GM12873 (cell line): ENCODE results near the gene CBFA2T2.
A peak's percentile ranks its signal among the peaks of the same experiment; 100 is the strongest.

Experiments
- TF ChIP-seq, protein P1 (sequence below): IDR thresholded peaks from 2 replicates; pipeline ENCODE4 v1.5.1; 2012; ENCODE audit warnings: low read depth, mild to moderate bottlenecking, moderate library complexity, low read length, control low read depth; ENCODE audit not compliant: insufficient read depth; ENCODE audit errors: missing control alignments

Gene CBFA2T2

GRCh38 chr20:33490023-33490933 is at the start of gene CBFA2T2:
TSS of gene CBFA2T2 (plus strand) at chr20:33490096. CDS start at chr20:33490268, 172 bp downstream.
- TF ChIP-seq, protein P1, sequence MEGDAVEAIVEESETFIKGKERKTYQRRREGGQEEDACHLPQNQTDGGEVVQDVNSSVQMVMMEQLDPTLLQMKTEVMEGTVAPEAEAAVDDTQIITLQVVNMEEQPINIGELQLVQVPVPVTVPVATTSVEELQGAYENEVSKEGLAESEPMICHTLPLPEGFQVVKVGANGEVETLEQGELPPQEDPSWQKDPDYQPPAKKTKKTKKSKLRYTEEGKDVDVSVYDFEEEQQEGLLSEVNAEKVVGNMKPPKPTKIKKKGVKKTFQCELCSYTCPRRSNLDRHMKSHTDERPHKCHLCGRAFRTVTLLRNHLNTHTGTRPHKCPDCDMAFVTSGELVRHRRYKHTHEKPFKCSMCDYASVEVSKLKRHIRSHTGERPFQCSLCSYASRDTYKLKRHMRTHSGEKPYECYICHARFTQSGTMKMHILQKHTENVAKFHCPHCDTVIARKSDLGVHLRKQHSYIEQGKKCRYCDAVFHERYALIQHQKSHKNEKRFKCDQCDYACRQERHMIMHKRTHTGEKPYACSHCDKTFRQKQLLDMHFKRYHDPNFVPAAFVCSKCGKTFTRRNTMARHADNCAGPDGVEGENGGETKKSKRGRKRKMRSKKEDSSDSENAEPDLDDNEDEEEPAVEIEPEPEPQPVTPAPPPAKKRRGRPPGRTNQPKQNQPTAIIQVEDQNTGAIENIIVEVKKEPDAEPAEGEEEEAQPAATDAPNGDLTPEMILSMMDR, result no peak

DNA sequence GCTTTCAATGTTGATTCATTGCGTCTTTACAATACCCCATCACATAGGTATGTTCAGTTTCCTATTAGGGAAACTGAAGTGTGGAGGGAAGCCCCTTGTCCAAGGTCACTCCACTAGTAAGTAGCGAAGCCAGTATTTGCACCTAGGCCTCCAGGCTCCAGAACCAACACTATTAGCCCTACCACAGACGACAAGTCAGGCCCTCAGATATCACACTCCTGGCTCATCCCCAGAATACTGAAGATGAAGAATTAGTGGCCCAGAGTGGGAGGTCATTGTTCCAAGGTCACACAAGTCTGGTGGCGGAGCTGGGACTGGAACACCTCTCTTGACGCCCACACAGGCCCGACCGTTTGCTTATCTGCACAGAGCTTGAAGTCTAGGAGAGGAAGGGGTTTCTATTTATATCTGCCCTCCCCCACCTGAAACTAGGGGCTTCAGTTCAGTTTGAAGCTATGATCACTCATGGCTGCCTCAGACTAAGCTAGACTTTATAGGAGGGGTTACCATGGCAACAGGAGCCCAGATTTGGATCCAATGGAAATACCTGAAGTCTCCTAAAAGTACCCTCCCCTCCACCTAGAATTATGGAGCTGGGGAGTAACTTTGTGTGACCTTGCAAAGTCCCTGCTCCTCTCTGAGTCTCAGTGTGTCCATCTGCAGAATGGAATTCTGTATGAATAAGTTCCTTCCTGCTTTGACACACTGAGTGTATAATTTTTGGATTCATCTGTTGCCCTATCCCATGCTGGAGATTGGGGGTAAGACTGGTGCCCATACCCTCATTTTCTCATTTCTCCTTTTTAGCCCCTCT is 48.5 kb upstream of the CBFA2T2 start:
- TF ChIP-seq, protein P1, result no peak

- TF ChIP-seq, protein P1, result no peak
Measured at GRCh38 chr20:33442136-33443005, 47.5 kb upstream of the CBFA2T2 start.

DNA sequence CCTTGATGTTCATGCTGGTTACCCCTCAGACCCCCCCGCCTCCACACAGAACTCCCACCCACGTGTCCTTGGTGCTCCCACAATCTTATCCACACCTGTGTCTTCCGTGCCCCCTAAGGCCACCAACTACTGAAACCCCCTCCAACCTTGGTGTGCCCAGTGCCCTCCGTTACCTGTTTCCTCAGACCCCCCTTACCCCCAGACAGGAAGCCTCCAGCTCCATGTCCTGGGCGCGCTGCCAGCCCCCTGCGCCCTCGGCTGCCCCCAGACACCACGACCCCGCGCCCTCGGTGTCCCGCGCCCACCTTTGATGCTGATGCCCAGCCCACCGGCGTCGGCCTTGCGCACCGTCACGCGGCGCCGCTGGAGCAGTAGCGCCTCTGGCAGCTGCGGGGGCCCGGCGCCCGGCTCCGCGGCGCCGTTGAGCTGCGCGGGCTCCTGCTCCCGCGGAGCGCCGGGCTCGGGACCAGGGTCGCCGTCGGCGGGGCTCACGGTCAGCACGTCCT is 46.8 kb upstream of the CBFA2T2 start:
- TF ChIP-seq, protein P1, result no peak

- TF ChIP-seq, protein P1, result no peak
Measured at GRCh38 chr20:33443512-33444239, 46.2 kb upstream of the CBFA2T2 start, which contains the start of gene SNTA1. TSS of gene SNTA1 (minus strand) at chr20:33443763. CDS start at chr20:33443620, 143 bp downstream.

DNA sequence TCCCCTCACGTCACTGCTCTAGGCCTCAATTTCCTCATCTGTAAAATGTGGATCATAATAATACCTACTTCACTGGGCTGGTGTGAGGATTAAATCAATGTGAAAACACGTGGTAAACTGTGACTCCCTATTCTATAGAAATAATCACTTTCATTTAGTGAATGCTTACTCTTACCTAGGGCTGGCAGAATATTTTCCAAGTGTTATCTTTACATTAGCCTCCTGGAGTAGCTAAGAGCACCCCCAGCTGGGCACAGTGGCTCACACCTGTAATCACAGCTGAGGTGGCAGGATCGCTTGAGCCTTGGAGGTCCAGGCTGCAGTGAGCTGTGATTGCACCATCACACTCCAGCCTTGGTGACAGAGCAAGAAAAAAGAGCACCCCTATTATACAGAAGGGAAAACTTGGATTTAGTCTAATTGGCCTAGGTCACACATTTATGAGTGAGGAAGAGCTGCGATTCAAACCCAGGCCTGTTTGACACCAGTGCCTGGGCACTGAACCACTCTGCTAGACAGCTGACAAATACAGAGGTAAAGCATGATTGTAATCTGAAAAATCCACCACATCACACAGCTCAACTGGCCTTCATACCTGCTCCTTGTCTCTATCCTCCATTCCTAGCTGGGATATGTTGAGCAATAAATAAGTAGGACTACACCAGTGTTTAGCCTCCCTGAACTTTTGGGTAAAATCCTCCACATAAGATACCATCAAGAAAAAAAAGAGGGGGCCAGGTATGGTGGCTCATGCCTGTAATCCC is 44.9 kb upstream of the CBFA2T2 start:
- TF ChIP-seq, protein P1, result peak; percentile 49
